Transverse colon (tissue), 3 donors: ENCODE data around the gene TRPV4.

Experiments
- EP300 ChIP-seq: sonication (generic); formaldehyde crosslinking; IDR thresholded peaks from one replicate; pipeline ENCODE4 v1.6.1; 2017; ENCODE audit warnings: antibody characterized with exemption, low read depth
- POLR2A ChIP-seq: fragments of 450-650 bp; IDR thresholded peaks from one replicate; pipeline ENCODE4 v1.6.1; 2016; ENCODE audit warnings: antibody characterized with exemption, mild to moderate bottlenecking, moderate library complexity
- TF ChIP-seq, protein P1 (sequence below), 5 experiments: fragments of 200-600 bp in 3 of 5; fragments of 450-650 bp in 2 of 5; sonication (generic) in 3 of 5; IDR thresholded peaks; 1 replicate in 2 of 5; 2 replicates in 3 of 5; pipeline ENCODE4 v1.5.1; 2016 to 2017; ENCODE audit warnings: antibody characterized with exemption in 5 of 5, inconsistent platforms in 3 of 5, mild to moderate bottlenecking in 2 of 5, moderate library complexity in 1 of 5

DNA sequence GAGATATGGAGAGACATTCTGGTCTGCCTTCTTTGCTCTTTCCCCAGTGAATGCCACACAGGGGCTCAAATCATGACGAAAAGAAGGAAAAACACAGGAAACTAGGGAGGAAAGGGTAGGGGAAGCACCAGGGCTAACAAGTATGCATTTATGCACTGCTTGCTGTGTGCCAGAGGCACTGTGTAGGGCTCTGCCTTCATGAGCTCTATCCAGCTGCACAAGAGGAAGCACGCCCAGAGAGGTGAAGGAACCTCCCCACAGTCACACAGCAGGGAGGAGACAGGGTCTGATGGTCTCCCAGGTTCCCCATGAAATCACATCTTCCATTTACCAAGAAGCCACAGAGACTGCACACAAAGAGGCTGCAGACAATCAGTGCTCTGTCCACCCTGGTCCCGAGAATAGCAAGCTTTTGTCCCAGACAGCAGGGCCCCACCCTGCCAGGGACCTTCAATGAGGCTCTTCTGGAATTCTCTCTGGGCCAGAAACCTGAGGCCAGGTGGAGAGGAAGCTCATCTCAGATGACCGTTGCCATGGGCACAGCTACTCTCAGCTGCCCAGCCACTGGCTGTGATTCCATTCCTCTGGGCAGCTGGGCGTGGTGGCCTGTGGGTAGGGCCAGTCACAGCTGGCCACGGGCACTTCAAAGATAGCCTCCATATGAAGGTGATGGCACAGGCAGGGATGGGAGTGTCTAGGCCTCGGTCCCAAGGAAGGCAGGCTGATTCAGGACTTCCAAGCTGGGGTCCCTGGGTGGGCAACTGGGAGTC lies 7.3 kb upstream of the TRPV4 start:
- TF ChIP-seq, protein P1, sequence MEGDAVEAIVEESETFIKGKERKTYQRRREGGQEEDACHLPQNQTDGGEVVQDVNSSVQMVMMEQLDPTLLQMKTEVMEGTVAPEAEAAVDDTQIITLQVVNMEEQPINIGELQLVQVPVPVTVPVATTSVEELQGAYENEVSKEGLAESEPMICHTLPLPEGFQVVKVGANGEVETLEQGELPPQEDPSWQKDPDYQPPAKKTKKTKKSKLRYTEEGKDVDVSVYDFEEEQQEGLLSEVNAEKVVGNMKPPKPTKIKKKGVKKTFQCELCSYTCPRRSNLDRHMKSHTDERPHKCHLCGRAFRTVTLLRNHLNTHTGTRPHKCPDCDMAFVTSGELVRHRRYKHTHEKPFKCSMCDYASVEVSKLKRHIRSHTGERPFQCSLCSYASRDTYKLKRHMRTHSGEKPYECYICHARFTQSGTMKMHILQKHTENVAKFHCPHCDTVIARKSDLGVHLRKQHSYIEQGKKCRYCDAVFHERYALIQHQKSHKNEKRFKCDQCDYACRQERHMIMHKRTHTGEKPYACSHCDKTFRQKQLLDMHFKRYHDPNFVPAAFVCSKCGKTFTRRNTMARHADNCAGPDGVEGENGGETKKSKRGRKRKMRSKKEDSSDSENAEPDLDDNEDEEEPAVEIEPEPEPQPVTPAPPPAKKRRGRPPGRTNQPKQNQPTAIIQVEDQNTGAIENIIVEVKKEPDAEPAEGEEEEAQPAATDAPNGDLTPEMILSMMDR (IDR thresholded peaks at IDR 0.05) = no peak
- TF ChIP-seq EP300 = no peak
- TF ChIP-seq POLR2A = no peak
